BLaER1 (cell line): ENCODE results near the gene RASGRP1.

ENCODE experiments used
- H3K27ac ChIP-seq: shearing (Covaris generic); formaldehyde crosslinking; 2 replicates; pipeline ENCODE4 v1.8.1; 2022
- H3K27me3 ChIP-seq: shearing (Covaris generic); formaldehyde crosslinking; 2 replicates; pipeline ENCODE4 v1.8.1; 2022
- H3K36me3 ChIP-seq: shearing (Covaris generic); formaldehyde crosslinking; 2 replicates; pipeline ENCODE4 v1.8.1; 2022
- H3K4me1 ChIP-seq: shearing (Covaris generic); formaldehyde crosslinking; 2 replicates; pipeline ENCODE4 v1.8.1; 2022
- H3K4me2 ChIP-seq: shearing (Covaris generic); formaldehyde crosslinking; 2 replicates; pipeline ENCODE4 v1.8.1; 2022
- H3K4me3 ChIP-seq: shearing (Covaris generic); formaldehyde crosslinking; 2 replicates; pipeline ENCODE4 v1.8.1; 2022
- H3K9ac ChIP-seq: shearing (Covaris generic); formaldehyde crosslinking; 2 replicates; pipeline ENCODE4 v1.8.1; 2022
- H3K9me3 ChIP-seq: shearing (Covaris generic); formaldehyde crosslinking; 2 replicates; pipeline ENCODE4 v1.8.1; 2022
- H4K20me1 ChIP-seq: shearing (Covaris generic); formaldehyde crosslinking; 2 replicates; pipeline ENCODE4 v1.8.1; 2022
- Cebpa-rat ChIP-seq: shearing (Covaris generic); IDR thresholded peaks from 2 replicates; pipeline ENCODE4 v1.8.1; 2022

RASGRP1 gene

DNA sequence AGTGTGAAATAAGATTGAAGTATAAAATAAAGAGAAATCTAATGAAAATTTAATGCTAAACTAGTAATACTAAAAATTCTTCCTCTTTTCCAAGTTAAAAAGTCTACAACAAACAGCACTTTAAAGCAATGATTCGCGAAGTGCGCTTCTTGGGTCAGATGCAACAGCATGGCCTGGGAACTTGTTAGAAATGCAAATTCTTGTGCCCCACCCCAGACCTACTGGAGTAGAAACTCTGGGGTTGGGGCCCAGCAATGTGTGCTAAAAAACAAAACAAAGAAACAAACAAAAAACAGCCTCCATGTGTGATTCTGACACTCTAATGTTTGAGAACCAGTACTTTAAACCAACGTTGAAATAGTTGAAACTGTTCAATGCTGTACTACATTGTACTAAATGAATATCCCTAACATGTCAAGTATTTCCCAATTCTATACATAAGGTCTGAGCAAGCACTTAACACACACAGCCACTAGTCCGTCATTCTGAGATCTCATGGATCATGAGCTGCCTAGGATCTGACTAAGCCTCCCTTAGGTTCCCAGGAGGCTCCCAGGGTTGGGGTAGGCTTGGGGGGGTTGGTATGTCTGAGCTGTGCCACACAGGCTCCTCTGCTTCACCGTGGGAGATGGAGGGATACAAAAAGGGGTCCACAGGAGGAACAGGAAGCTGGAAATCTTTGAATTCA, 6.1 kb downstream of the RASGRP1 start:
- Histone ChIP-seq H4K20me1 (peaks cover 15% of the 10 kb centered on the region), H3K9me3 (no peaks in the 10 kb centered on the region), H3K4me3 (no peak overlapping the region), H3K36me3 (peaks cover 57% of the 10 kb centered on the region), H3K27ac (no peak overlapping the region), H3K9ac (no peak overlapping the region), H3K4me2 (no peak overlapping the region), H3K27me3 (no peaks in the 10 kb centered on the region), H3K4me1 (peaks cover 17% of the 10 kb centered on the region)
- no peak for TF ChIP-seq Cebpa-rat

DNA sequence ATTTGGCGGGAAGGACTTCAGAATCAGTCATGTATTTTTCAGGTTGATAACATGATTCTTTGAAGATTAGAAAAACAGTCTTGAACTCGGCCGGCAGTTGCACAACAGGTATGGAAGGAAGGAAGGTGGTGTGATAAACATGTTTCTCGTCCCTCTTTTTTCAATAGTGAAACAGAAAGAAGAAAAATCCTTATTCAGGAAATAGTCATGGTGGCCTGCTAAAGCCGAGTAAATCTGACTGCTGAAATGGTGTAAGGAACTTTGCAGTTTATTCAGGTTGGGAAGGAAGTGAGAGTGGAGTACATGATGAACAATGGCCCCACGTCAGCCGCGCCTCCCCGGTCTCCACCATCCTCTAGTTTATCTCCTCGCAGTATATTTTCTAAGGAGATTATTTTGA, 6.7 kb downstream of the RASGRP1 start:
- TF ChIP-seq Cebpa-rat = no peak
- Histone ChIP-seq H3K4me2 (no peak overlapping the region), H3K27ac (no peak overlapping the region)

DNA sequence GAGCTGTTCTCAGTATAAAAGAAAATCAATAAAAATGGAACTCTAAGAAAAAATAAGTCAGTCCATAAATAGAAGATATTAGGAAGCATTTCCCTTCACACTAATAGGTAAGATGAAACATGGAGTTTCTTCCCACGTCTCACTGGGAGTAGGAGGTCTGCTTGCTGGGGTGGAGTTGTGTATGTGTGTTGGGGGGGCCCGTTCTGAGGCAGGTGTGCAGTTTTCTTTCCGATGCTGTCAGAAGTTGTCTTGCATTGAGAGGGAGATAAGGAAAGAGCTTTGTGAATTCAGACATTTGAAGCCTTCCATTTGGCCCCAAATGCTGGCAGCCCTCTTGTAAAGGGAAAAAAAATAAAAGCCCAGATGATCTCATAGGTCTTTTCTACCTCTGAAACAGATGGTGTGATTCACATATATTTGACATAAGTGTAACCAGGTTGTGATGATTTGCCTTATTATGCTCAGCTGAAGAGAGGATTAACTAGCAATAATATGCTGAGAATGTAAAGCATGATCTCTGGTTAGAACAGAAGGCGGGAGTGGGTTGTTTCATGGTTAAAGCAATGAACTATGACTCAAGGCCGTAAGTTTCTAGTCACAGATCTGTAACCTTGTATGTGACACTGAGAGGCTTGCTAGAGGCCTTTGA, 8.8 kb downstream of the RASGRP1 start:
- Histone ChIP-seq H3K36me3 (peaks cover 66% of the 10 kb centered on the region), H3K27me3 (no peaks in the 10 kb centered on the region), H3K4me2 (no peak overlapping the region), H3K4me3 (no peak overlapping the region), H3K4me1 (no peaks in the 10 kb centered on the region; the same call in 1 of the 2 replicates), H4K20me1 (peaks cover 28% of the 10 kb centered on the region), H3K9ac (no peak overlapping the region), H3K27ac (no peak overlapping the region), H3K9me3 (no peaks in the 10 kb centered on the region)
- TF ChIP-seq Cebpa-rat = no peak

More for the DNA sequence above, 6.7 kb downstream of the RASGRP1 start:
- Histone ChIP-seq H3K36me3 (peaks cover 63% of the 10 kb centered on the region), H3K27me3 (no peaks in the 10 kb centered on the region), H3K4me1 (peaks cover 11% of the 10 kb centered on the region; the same call in 1 of the 2 replicates), H3K4me3 (no peak overlapping the region), H4K20me1 (peaks cover 20% of the 10 kb centered on the region), H3K9ac (no peak overlapping the region), H3K9me3 (no peaks in the 10 kb centered on the region)

DNA sequence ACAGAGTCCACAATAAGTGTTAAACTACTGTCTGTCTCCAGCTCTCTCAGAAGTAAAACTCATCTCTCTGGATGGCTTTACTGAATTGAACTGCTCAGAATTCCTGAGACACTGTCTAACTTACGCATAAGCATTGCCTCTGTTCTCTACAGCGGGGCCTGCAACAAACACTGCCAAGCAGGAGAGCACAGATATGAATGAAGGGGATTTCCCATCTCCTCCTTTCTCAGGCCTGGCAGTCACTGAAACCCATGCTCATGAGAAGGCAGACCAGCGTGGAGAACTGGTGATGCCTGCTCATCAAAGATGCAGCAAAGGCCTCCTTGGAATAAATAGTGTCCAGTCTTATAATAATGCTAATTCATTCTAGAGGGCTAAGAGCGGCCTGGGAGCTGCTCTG, 10.3 kb downstream of the RASGRP1 start:
- Histone ChIP-seq H4K20me1 (peaks cover 28% of the 10 kb centered on the region), H3K4me3 (no peak overlapping the region), H3K9ac (no peak overlapping the region), H3K27ac (no peak overlapping the region), H3K36me3 (peaks cover 66% of the 10 kb centered on the region), H3K27me3 (no peaks in the 10 kb centered on the region), H3K4me1 (no peaks in the 10 kb centered on the region; the same call in 1 of the 2 replicates), H3K4me2 (no peak overlapping the region), H3K9me3 (no peaks in the 10 kb centered on the region)
- TF ChIP-seq Cebpa-rat = no peak

DNA sequence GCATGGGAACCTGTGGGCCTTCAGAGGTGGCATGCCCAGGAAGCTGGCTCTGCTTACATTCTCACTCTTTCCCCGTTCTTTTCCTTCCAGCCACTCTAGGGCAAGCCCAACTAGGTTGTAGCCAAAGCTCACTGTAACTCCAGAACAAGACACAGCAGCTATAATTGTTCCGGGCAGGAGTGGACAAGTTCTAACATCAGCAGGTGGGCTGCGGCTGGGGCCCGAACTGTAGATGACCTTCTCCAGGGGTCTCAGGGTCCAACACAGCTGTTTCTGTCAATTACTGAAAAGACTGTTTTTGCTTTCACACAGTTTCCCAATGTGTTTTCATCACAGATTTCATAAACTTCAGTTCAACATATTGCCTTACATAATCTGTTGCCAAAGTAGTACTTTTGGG, 11.5 kb downstream of the RASGRP1 start:
- Histone ChIP-seq H3K9me3 (no peaks in the 10 kb centered on the region), H3K4me3 (no peak overlapping the region), H4K20me1 (peaks cover 28% of the 10 kb centered on the region), H3K4me1 (no peaks in the 10 kb centered on the region; the same call in 1 of the 2 replicates), H3K4me2 (no peak overlapping the region), H3K36me3 (peaks cover 66% of the 10 kb centered on the region), H3K9ac (no peak overlapping the region), H3K27me3 (no peaks in the 10 kb centered on the region), H3K27ac (no peak overlapping the region)
- TF ChIP-seq Cebpa-rat = no peak

DNA sequence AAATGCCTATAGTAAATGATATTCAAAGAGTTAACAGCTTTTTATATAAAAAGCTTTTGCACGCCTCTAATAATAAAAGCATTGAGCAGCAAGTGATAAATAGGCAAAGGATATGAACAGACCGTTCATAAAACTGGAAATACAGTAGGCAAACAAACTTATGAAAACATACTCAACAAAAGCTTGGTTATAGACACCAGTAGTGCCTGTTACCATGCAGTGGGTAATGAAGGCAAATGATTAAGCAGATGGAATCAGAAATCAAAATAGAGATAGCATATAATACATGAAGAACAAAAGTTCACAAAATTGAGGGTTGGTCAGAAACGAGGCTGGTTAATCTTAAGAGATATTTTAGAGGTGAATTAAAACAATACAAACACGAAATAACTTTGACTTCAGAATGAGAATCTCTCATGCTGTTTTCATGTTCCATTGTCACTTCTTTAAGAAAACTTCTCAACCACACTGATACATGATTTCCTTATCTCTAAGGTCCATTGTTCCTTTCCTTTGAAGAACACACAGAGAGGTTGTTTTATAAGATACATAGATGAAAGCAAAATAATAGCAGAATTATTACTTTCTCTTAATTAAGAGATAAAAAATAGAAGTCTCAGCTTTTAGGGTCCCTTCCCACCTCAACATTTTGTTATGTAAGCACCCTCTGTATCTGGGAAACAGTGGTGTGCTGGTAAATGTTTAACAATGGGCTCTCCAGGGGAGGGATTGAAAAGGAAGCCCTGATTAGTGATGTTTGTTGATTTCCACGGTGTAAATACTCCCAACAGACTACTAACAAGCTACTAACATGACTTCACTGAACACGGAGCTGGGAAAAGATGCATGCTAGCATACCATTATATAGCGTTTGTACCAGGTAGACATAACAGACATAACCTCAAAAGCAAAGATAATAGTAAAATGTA, 12.6 kb downstream of the RASGRP1 start:
- TF ChIP-seq Cebpa-rat = no peak
- Histone ChIP-seq H3K27ac (no peak overlapping the region), H3K36me3 (peaks cover 55% of the 10 kb centered on the region), H3K27me3 (no peaks in the 10 kb centered on the region), H3K9ac (no peak overlapping the region), H3K9me3 (no peaks in the 10 kb centered on the region), H3K4me3 (no peak overlapping the region), H3K4me2 (no peak overlapping the region), H4K20me1 (peaks cover 28% of the 10 kb centered on the region), H3K4me1 (no peaks in the 10 kb centered on the region)

DNA sequence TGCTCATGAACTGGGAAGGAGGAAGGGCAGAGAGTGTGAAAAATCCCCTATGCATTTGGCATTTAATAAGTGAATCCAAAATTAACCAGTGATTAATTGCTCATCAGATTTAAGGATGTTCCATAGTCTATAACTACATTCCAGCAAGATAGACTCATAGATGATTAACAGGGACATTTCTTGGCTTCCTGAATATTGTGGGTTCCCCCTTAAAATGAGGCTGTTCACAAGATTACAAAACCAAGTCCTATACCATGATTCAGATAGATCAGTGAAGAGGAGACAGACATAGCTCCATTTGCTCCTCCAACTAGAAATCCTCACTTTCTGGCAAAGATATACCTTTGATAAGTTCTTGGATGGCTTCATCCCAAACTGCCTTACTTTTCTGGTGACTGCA, 15.4 kb downstream of the RASGRP1 start:
- no peaks in the 10 kb centered on the region for H3K27me3 ChIP-seq
- no peaks in the 10 kb centered on the region for H3K9me3 ChIP-seq
- H3K27ac ChIP-seq = no peak overlapping the region
- no peak overlapping the region for H3K4me2 ChIP-seq
- H4K20me1 ChIP-seq = peaks cover 16% of the 10 kb centered on the region
- peaks cover 29% of the 10 kb centered on the region for H3K36me3 ChIP-seq
- no peaks in the 10 kb centered on the region for H3K4me1 ChIP-seq
- TF ChIP-seq Cebpa-rat = no peak
- no peak overlapping the region for H3K9ac ChIP-seq
- no peak overlapping the region for H3K4me3 ChIP-seq

DNA sequence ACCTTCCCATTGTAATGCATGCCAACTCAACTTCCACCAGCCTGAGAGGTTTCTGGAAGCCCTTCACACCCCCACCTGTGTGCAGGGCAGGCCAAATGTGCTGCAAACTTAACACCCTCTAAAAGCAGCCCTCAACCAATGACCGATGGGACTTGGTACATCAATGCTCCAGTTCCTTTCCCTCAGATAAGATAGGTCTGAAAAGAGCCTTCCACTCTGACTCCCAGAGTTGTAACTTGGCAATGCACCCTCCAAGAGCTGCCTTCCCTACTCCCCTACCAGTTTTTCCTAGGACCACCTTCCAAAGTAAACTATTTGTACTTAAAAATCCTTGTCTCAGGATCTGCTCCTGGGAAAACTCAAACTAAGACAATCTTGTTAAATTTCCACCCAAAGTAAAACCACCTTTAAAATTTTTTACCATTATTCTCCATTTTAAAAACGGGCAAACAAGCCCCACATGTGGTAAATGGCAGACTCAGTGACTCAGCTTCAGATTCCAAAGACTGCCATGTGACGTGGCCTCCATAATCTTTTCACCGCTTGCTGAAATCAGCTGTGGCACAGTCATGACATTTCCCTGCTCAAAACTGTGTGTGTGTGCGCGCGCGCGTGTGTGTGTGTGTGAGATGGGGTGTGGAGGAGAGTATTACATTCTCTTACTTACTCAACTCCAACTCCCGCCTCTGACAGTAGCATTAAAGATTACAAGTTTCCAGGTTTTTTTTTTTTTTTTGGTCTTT, 17.2 kb downstream of the RASGRP1 start:
- no peak overlapping the region for H3K9ac ChIP-seq
- H3K36me3 ChIP-seq = peaks cover 20% of the 10 kb centered on the region
- H3K27ac ChIP-seq = no peak overlapping the region
- H3K9me3 ChIP-seq = no peaks in the 10 kb centered on the region
- H3K4me2 ChIP-seq = no peak overlapping the region
- H3K4me1 ChIP-seq = no peaks in the 10 kb centered on the region
- no peak overlapping the region for H3K4me3 ChIP-seq
- no peak for TF ChIP-seq Cebpa-rat
- no peaks in the 10 kb centered on the region for H3K27me3 ChIP-seq
- H4K20me1 ChIP-seq = peaks cover 3% of the 10 kb centered on the region; the same call in 1 of the 2 replicates

DNA sequence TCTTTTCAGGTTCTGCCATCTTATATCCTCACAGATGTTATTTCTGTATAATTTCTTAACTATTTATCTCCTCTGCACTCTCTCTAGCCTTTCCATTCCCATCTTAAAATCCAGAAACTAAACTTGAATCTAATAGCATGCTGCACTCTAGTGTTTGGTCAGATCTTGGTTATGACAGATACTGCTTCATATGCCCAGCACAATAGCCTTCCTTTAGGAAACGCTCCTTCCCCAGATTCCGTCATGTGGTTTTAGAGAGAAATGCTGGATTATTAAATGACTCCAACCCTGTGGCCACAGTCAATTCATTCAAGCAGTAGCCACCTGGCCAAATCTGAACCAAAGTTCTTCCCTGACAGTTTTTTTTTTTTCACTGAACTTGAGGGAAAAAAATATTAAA, 19.4 kb downstream of the RASGRP1 start:
- Histone ChIP-seq H4K20me1 (peaks cover 20% of the 10 kb centered on the region; the same call in 1 of the 2 replicates), H3K4me1 (0 out of 2 replicates have a peak, but pooled peaks cover under 1% of the 10 kb centered on the region), H3K4me2 (no peak overlapping the region), H3K27ac (no peak overlapping the region), H3K36me3 (peaks cover 25% of the 10 kb centered on the region), H3K27me3 (no peaks in the 10 kb centered on the region), H3K9ac (no peak overlapping the region), H3K4me3 (no peak overlapping the region), H3K9me3 (no peaks in the 10 kb centered on the region)
- no peak for TF ChIP-seq Cebpa-rat
